ENCODE results near the gene NSUN6.

The NSUN6 gene

GRCh38 chr10:18651324-18652007 is at the start of gene NSUN6:
NSUN6 (minus strand) TSS chr10:18651587; CDS start chr10:18651203, 384 bp downstream.
- in situ Hi-C loops (cut with MboI; ENCODE audit: low sequenced_read_pairs): no loop called here

GRCh38 chr10:18699849-18700840 is 48.8 kb upstream of the NSUN6 start:
- in situ Hi-C loops (cut with MboI; ENCODE audit: low sequenced_read_pairs): no loop called here

- in situ Hi-C loops (cut with MboI; ENCODE audit: low sequenced_read_pairs): no loop called here
Observed at GRCh38 chr10:18690541-18690940, 39.2 kb upstream of the NSUN6 start.

- in situ Hi-C loops (cut with MboI; ENCODE audit: low sequenced_read_pairs): no loop called here
Observed at GRCh38 chr10:18689498-18689897, 38.1 kb upstream of the NSUN6 start.

GRCh38 chr10:18687706-18688105 is 36.3 kb upstream of the NSUN6 start:
- in situ Hi-C loops (cut with MboI; ENCODE audit: low sequenced_read_pairs): no loop called here

GRCh38 chr10:18687195-18687594 is 35.8 kb upstream of the NSUN6 start:
- in situ Hi-C loops (cut with MboI; ENCODE audit: low sequenced_read_pairs): no loop called here

GRCh38 chr10:18685555-18685954 is 34.2 kb upstream of the NSUN6 start:
- in situ Hi-C loops (cut with MboI; ENCODE audit: low sequenced_read_pairs): no loop called here

- in situ Hi-C loops (cut with MboI; ENCODE audit: low sequenced_read_pairs): no loop called here
Observed at GRCh38 chr10:18684953-18685352, 33.6 kb upstream of the NSUN6 start.

GRCh38 chr10:18684416-18684815 is 33.0 kb upstream of the NSUN6 start:
- in situ Hi-C loops (cut with MboI; ENCODE audit: low sequenced_read_pairs): no loop called here

GRCh38 chr10:18683427-18683826 is 32.0 kb upstream of the NSUN6 start:
- in situ Hi-C loops (cut with MboI; ENCODE audit: low sequenced_read_pairs): no loop called here

- in situ Hi-C loops (cut with MboI; ENCODE audit: low sequenced_read_pairs): no loop called here
Observed at GRCh38 chr10:18681971-18682411, 30.6 kb upstream of the NSUN6 start.

- in situ Hi-C loops (cut with MboI; ENCODE audit: low sequenced_read_pairs): no loop called here
Observed at GRCh38 chr10:18681366-18681765, 30.0 kb upstream of the NSUN6 start.

- in situ Hi-C loops (cut with MboI; ENCODE audit: low sequenced_read_pairs): no loop called here
Observed at GRCh38 chr10:18680754-18681153, 29.4 kb upstream of the NSUN6 start.

- in situ Hi-C loops (cut with MboI; ENCODE audit: low sequenced_read_pairs): no loop called here
Observed at GRCh38 chr10:18675086-18675801, 23.9 kb upstream of the NSUN6 start.

- in situ Hi-C loops (cut with MboI; ENCODE audit: low sequenced_read_pairs): no loop called here
Observed at GRCh38 chr10:18668026-18668425, 16.6 kb upstream of the NSUN6 start.

GRCh38 chr10:18666810-18667209 is 15.4 kb upstream of the NSUN6 start:
- in situ Hi-C loops (cut with MboI; ENCODE audit: low sequenced_read_pairs): no loop called here

GRCh38 chr10:18665815-18666558 is 14.6 kb upstream of the NSUN6 start:
- in situ Hi-C loops (cut with MboI; ENCODE audit: low sequenced_read_pairs): no loop called here

- in situ Hi-C loops (cut with MboI; ENCODE audit: low sequenced_read_pairs): no loop called here
Observed at GRCh38 chr10:18664841-18665478, 13.6 kb upstream of the NSUN6 start.

GRCh38 chr10:18660816-18661431 is 9.5 kb upstream of the NSUN6 start:
- in situ Hi-C loops (cut with MboI; ENCODE audit: low sequenced_read_pairs): no loop called here

Measured in hTERT RPE-1 (cell line).